ENCODE results near the gene TRPT1.

TRPT1 gene

DNA sequence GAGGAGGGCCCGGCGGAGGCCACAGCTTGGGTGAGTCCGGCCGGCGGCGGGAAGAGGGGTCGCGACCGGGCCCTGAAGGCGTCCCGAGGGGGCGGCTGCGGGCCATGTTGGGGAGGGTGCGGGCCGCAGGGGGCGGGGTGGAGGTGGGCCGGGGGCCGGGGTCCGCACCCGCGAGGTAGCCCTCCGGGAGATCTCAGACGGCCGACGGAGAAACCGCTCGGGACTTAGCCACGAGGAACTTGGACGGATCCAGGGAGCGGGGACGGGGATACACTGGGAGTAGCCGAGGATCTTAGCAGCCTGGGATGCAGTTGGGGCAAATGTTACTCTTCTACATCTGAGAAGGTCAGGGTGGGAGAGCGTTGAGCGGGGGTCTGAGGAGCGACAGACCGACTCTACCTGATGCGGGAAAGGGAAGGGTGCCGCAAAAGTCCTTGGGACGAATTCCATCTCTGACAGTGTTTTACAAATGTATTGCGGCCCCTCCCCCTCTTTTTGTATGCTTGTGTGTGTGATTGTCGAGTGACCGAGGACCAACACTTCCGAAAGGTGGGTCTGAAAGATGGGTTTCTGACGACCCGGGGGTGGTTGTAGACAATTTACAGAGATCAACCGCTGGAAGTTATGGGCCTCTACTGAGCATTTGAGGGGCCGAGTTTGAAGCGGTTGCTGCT, 39.4 kb downstream of the TRPT1 start:
- no peak for DNase-seq (ENCODE audit: low read depth, low spot score)
- no peak overlapping the region for H3K4me3 ChIP-seq (ENCODE audit: low read depth, low read length)
- POLR2A ChIA-PET = interaction anchor here (0.6 to 2.3 kb wide), 9 partner anchors 13 to 168 kb away, joined by 3 to 10 read pairs (median 5); partner anchors contain the start of genes ESRRA and PLCB3
- TF ChIP-seq, protein P1, sequence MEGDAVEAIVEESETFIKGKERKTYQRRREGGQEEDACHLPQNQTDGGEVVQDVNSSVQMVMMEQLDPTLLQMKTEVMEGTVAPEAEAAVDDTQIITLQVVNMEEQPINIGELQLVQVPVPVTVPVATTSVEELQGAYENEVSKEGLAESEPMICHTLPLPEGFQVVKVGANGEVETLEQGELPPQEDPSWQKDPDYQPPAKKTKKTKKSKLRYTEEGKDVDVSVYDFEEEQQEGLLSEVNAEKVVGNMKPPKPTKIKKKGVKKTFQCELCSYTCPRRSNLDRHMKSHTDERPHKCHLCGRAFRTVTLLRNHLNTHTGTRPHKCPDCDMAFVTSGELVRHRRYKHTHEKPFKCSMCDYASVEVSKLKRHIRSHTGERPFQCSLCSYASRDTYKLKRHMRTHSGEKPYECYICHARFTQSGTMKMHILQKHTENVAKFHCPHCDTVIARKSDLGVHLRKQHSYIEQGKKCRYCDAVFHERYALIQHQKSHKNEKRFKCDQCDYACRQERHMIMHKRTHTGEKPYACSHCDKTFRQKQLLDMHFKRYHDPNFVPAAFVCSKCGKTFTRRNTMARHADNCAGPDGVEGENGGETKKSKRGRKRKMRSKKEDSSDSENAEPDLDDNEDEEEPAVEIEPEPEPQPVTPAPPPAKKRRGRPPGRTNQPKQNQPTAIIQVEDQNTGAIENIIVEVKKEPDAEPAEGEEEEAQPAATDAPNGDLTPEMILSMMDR (IDR thresholded peaks at IDR 0.05; ENCODE audit: insufficient read depth, low read length, missing control alignments) = no peak
- CTCF ChIA-PET = interaction anchor here (1.2 to 12.0 kb wide), 8 partner anchors 9 to 118 kb away, joined by 3 to 121 read pairs (median 6); partner anchors contain the start of genes FERMT3 and PLCB3

DNA sequence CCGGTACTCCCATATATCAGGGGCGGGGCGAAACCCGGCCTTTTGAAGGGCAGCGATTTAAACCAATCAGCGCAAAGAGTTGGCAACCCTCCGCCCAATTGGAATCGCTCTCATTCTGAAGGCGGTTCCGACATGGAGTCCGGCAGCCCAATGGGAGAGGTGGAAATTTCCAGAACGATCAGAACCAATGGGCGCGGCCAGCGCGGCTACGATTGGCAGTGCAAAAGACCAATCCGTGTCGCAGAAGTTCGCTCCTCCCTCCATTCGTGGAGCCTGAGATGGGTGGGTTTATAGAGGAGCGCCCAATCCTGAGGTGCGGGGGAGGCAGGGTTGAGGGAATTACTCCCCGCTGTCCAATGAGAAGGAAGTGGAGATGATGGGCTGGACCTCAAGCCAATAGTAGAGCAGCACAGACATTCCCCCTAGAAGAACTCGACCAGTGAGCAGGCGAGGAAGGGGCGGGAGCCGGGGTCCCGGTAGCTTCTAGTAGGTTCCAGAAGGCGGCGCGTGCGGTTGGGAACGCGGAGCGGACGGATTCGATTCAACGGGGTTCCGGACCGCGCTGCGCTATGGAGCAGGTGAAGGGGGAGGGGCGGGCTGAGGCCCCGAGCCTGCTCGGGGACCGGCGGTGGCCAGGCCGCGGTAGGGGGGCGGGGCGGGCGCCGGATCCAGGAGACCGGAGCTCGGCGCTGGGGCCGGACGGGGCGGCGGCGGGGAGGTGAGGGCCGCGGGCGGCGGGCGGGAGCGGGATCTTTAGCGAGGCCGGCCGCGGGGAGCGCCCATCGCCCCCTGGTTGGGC, 40.1 kb downstream of the TRPT1 start, which contains the start of gene STIP1:
Gene STIP1, plus strand, starts transcription at position 479 of the 799 bp plus-strand sequence. Its CDS starts 91 bp downstream, at position 570.
- ChIA-PET CTCF (interaction anchor here (1.2 to 12.0 kb wide), 10 partner anchors 10 to 185 kb away, joined by 3 to 121 read pairs (median 6); partner anchors contain the start of genes FERMT3 and PLCB3), POLR2A (interaction anchor here (0.6 to 2.3 kb wide), 17 partner anchors 10 to 1345 kb away, joined by 3 to 10 read pairs (median 4); partner anchors contain the start of genes DNAJC4, ESRRA, NUDT22 and PLCB3)
- TF ChIP-seq, protein P1 (IDR thresholded peaks at IDR 0.05; ENCODE audit: insufficient read depth, low read length, missing control alignments) = peak; percentile 69
- peak; percentile 100 for DNase-seq (ENCODE audit: low read depth, low spot score)
- peak within 1 kb of the TSS; percentile 71 for H3K4me3 ChIP-seq (ENCODE audit: low read depth, low read length)

DNA sequence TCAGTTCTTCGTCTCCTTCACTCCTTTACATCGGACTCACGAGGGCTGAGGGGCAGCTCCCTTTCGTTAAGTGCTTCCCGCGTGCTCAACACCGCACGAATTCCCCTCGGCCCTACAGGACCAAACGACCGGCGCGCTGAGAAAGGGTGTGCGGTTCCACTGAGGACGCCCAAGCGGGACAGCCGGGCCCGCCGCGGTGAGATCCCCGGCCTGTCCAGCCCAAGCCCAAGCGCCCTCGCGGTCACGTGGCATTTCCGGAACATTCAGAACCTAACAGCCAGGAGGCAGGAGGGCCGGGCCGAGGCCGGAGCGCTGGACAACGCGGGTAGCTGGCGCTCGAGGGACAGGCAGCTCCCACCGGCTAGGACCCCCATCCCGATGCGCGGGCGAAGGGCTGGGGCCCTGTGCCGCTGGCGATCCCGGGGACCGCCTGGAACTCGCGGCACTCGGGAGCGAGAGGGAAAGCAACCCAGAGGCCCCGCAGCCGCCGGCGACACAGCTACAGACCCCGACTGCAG, 40.8 kb downstream of the TRPT1 start:
- no peak for DNase-seq (ENCODE audit: low read depth, low spot score)

DNA sequence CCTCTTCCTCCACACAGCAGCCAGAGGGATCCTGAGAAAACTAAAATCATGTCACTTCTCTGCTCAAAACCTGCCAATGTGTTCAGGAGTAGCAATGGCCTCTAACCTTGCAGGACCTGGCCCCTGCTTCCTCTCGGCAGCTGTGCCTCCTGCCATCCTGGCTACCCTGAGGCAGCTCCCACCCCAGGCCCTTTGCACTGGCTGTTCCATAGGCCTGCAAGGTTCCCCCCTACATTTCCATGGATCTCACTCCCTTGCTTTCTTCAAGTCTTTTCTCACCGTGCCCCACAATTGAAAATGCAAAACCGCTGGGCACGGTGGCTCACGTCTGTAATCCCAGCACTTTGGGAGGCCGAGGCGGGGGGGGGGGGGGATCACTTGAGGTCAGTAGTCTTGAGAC, 42.1 kb downstream of the TRPT1 start:
- CTCF ChIA-PET = interaction anchor here (0.7 to 12.0 kb wide), 6 partner anchors 12 to 183 kb away, joined by 3 to 121 read pairs (median 18); partner anchors contain the start of gene FERMT3
- TF ChIP-seq, protein P1 (IDR thresholded peaks at IDR 0.05; ENCODE audit: insufficient read depth, low read length, missing control alignments) = no peak
- no peak overlapping the region for H3K4me3 ChIP-seq (ENCODE audit: low read depth, low read length)
- no peak for DNase-seq (ENCODE audit: low read depth, low spot score)
- POLR2A ChIA-PET = no interaction called here

More for the DNA sequence above, 40.8 kb downstream of the TRPT1 start:
- TF ChIP-seq, protein P1 (IDR thresholded peaks at IDR 0.05; ENCODE audit: insufficient read depth, low read length, missing control alignments) = peak; percentile 66
- CTCF ChIA-PET = interaction anchor here (0.6 to 12.0 kb wide), 13 partner anchors 9 to 418 kb away, joined by 3 to 121 read pairs (median 5); partner anchors contain the start of genes FERMT3 and PLCB3
- H3K4me3 ChIP-seq (ENCODE audit: low read depth, low read length) = peak overlapping the region; percentile 71
- POLR2A ChIA-PET = interaction anchor here (0.6 to 2.3 kb wide), 19 partner anchors 10 to 1344 kb away, joined by 3 to 10 read pairs (median 4); partner anchors contain the start of genes COX8A, DNAJC4, ESRRA and NUDT22

DNA sequence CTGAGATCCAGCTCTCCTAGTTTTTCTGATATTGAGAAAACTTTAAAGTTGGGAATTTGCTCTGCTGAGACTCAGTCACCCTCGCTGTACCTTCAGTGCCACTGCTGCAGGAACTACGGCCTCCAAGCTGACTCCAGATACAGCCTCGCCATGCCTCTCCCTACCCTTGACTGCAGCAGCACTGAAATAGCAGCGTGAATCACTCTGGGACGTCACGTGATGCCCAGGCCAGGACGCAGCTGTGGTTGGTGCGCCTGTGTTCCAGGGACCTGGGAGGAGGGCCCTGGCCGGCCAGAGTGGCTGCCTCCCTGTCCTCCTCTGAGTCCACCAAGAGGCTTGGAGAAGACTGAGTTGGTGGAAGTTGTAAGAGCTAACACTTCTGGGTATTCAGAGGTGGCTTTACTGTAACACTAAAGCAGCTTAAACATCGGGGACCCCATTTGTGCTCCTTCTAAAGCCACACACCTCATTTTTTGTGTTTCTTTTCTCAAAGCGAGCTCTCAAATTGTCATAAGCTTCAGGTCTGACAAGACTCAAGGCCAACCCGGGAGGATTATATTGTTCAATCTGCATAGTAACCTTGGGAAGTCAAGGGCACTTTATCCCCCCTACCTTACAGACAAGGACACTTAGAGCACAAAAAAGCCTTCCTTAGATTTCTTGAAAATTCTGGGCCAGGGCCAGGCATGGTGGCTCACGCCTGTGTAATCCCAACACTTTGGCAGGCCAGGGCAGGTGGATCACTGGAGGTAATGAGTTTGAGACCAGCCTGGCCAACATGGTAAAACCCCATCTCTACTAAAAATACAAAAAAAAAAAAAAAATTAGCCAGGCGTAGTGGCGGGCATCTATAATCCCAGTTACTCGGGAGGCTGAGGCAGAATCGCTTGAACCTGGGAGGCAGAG, 44.2 kb downstream of the TRPT1 start:
- ChIA-PET POLR2A (interaction anchor here (0.6 to 1.0 kb wide), 3 partner anchors 45 to 64 kb away, joined by 3 to 4 read pairs (median 3); no protein-coding TSS in a partner anchor), CTCF (interaction anchor here (0.8 to 6.0 kb wide), 7 partner anchors 16 to 344 kb away, joined by 3 to 31 read pairs (median 9); partner anchors contain the start of genes MACROD1 and PLCB3)
- peak overlapping the region; percentile 40 for H3K4me3 ChIP-seq (ENCODE audit: low read depth, low read length)
- peak; percentile 54 for DNase-seq (ENCODE audit: low read depth, low spot score)
- TF ChIP-seq, protein P1 (IDR thresholded peaks at IDR 0.05; ENCODE audit: insufficient read depth, low read length, missing control alignments) = no peak
